HCT116 (cell line): ENCODE measurements around the gene ZNF445. TPM values are rescaled to one million over a fixed set of nuclear protein-coding genes. Genes with fewer than 3 reads are reported as not detected.
"Not testable (repeated sequence)": the region's sequence is repeated elsewhere in the genome, so short reads cannot be mapped to it uniquely, and the experiment has no call there.

Experiments
- ATAC-seq: fragments of 200-7000 bp; cut with Tn5 transposase; 2 replicates; pipeline ENCODE4 v1.9.1; 2020; ENCODE audit warnings: mild to moderate bottlenecking, moderate library complexity
- BruUV-seq: library from RNA; stranded (reverse); fragments of 400-500 nt; replicated peaks from 2 replicates; lab custom pipeline; 2021; lab: Mats Ljungman, UMichigan
- CTCF ChIA-PET: fragments of 300-600 bp; sonication (Branson Sonifier 250); formaldehyde crosslinking; loops from one replicate; lab custom pipeline; 2021; ENCODE audit warnings: antibody characterized with exemption; lab: Charles Lee
- POLR2A ChIA-PET: fragments of 300-600, 350-600 bp; sonication (Branson Sonifier 250); formaldehyde crosslinking; loops from one replicate; lab custom pipeline; 2021; ENCODE audit warnings: antibody characterized with exemption; lab: Charles Lee
- RAD21 ChIA-PET, 2 experiments: fragments of 300-600 bp; sonication (Branson Sonifier 250); formaldehyde crosslinking; loops; one replicate each; lab custom pipeline; 2023; ENCODE audit warnings: low total read pairs in 2 of 2; ENCODE audit not compliant: uncharacterized antibody in 2 of 2, unreplicated experiment in 2 of 2, low non-redundant PET in 1 of 2; lab: Charles Lee
- DNase-seq: peaks from one replicate; pipeline ENCODE4 v3.0.0-alpha.2; 2010; ENCODE audit warnings: low read depth, low spot score
- H2AFZ ChIP-seq: fragments of 200-600 bp; shearing (Covaris generic), sonication (generic); 2 replicates; pipeline ENCODE4 v1.6.1; 2017; ENCODE audit warnings: low read depth, mixed run types, mixed read lengths, antibody characterized with exemption, low read length; ENCODE audit not compliant: poor library complexity, severe bottlenecking
- H3K27ac ChIP-seq: 2 replicates; pipeline ENCODE4 v1.5.1; 2012; ENCODE audit warnings: low read depth, low read length
- H3K27me3 ChIP-seq: fragments of 200-600 bp; sonication (generic); 2 replicates; pipeline ENCODE4 v1.6.1; 2016; ENCODE audit warnings: mixed run types, low read length, mixed read lengths; ENCODE audit not compliant: insufficient read depth
- H3K36me3 ChIP-seq, 2 experiments: fragments of 200-500 bp in 1 of 2; fragments of 200-600 bp in 1 of 2; sonication (Bioruptor generic) in 1 of 2; sonication (generic) in 1 of 2; 2 replicates each; pipeline versions ENCODE4 v1.5.1 to v1.6.1; 2014 to 2016; ENCODE audit warnings: low read length in 2 of 2, inconsistent platforms in 1 of 2, mixed read lengths in 1 of 2, mixed run types in 1 of 2; ENCODE audit not compliant: insufficient read depth in 2 of 2, control insufficient read depth in 1 of 2
- H3K4me1 ChIP-seq, 2 experiments: fragments of 200-600 bp in 1 of 2; sonication (generic) in 1 of 2; 2 replicates each; pipeline versions ENCODE4 v1.5.1 to v1.6.1; 2012 to 2017; ENCODE audit warnings: low read length in 2 of 2, inconsistent platforms in 1 of 2, mild to moderate bottlenecking in 1 of 2, mixed read lengths in 1 of 2, mixed run types in 1 of 2, moderate library complexity in 1 of 2; ENCODE audit not compliant: insufficient read depth in 2 of 2, control insufficient read depth in 1 of 2
- H3K4me2 ChIP-seq: fragments of 200-600 bp; sonication (generic); 2 replicates; pipeline ENCODE4 v1.6.1; 2017; ENCODE audit warnings: mixed run types, low read length, mixed read lengths
- H3K4me3 ChIP-seq, 2 experiments: fragments of 200-600 bp in 1 of 2; sonication (generic) in 1 of 2; replicated peaks in 1 of 2; 2 replicates each; pipeline ENCODE4 v1.5.1; 2011 to 2016; ENCODE audit warnings: low read length in 2 of 2, control low read depth in 1 of 2, low read depth in 1 of 2, mild to moderate bottlenecking in 1 of 2, mixed read lengths in 1 of 2, mixed run types in 1 of 2
- H3K79me2 ChIP-seq: fragments of 200-600 bp; sonication (generic); 2 replicates; pipeline ENCODE4 v1.6.1; 2017; ENCODE audit warnings: mild to moderate bottlenecking, mixed run types, low read length, moderate library complexity, mixed read lengths; ENCODE audit not compliant: insufficient read depth
- H3K9ac ChIP-seq: fragments of 200-600 bp; sonication (generic); 2 replicates; pipeline ENCODE4 v1.6.1; 2016; ENCODE audit warnings: low read length, mixed read lengths
- H3K9me2 ChIP-seq: fragments of 200-600 bp; sonication (generic), shearing (Covaris generic); 2 replicates; pipeline ENCODE4 v1.6.1; 2017; ENCODE audit warnings: mixed run types, mild to moderate bottlenecking, moderate library complexity; ENCODE audit not compliant: insufficient read depth
- H3K9me3 ChIP-seq, 2 experiments: fragments of 200-500 bp in 1 of 2; fragments of 200-600 bp in 1 of 2; sonication (Bioruptor generic) in 1 of 2; sonication (generic) in 1 of 2; 2 replicates each; pipeline ENCODE4 v1.6.1; 2014 to 2017; ENCODE audit warnings: low read length in 2 of 2, mixed read lengths in 2 of 2, inconsistent platforms in 1 of 2, low read depth in 1 of 2, mild to moderate bottlenecking in 1 of 2, mixed run types in 1 of 2, moderate library complexity in 1 of 2; ENCODE audit not compliant: control insufficient read depth in 1 of 2, insufficient read depth in 1 of 2
- H4K20me1 ChIP-seq: fragments of 200-600 bp; sonication (generic), shearing (Covaris generic); 2 replicates; pipeline ENCODE4 v1.6.1; 2017; ENCODE audit warnings: mixed run types, mild to moderate bottlenecking, moderate library complexity; ENCODE audit not compliant: insufficient read depth
- CEBPB ChIP-seq: IDR thresholded peaks from 2 replicates; pipeline ENCODE4 v1.6.1; 2012; ENCODE audit warnings: low read depth
- FOSL1 ChIP-seq: IDR thresholded peaks from 2 replicates; pipeline ENCODE4 v1.6.1; 2012; ENCODE audit warnings: low read depth
- JUND ChIP-seq: IDR thresholded peaks from 2 replicates; pipeline ENCODE4 v1.6.1; 2012
- POLR2AphosphoS5 ChIP-seq: IDR thresholded peaks from 2 replicates; pipeline ENCODE4 v1.6.1; 2011; ENCODE audit warnings: mild to moderate bottlenecking, low read depth, low read length, moderate library complexity
- SIN3A ChIP-seq: IDR thresholded peaks from 2 replicates; pipeline ENCODE4 v1.6.1; 2012; ENCODE audit warnings: low read depth
- SP1 ChIP-seq: IDR thresholded peaks from 2 replicates; pipeline ENCODE4 v1.6.1; 2012; ENCODE audit warnings: low read depth
- intact Hi-C: fragments of 100-400 bp; cut with micrococcal nuclease; formaldehyde crosslinking; loops from 2 replicates; pipeline ENCODE4 v1.10.0; 2022
- total RNA-seq: library from RNA; stranded (reverse); gene quantifications from one replicate; pipeline ENCODE4 v1.2.1, GENCODE V29; 2021; ENCODE audit not compliant: unreplicated experiment
- TF ChIP-seq, protein P1 (sequence below): IDR thresholded peaks from 2 replicates; pipeline ENCODE4 v1.6.1; 2012; ENCODE audit warnings: low read depth

Gene ZNF445
- total RNA-seq, 1 experiment from 2014 or later = 19.9 TPM

DNA sequence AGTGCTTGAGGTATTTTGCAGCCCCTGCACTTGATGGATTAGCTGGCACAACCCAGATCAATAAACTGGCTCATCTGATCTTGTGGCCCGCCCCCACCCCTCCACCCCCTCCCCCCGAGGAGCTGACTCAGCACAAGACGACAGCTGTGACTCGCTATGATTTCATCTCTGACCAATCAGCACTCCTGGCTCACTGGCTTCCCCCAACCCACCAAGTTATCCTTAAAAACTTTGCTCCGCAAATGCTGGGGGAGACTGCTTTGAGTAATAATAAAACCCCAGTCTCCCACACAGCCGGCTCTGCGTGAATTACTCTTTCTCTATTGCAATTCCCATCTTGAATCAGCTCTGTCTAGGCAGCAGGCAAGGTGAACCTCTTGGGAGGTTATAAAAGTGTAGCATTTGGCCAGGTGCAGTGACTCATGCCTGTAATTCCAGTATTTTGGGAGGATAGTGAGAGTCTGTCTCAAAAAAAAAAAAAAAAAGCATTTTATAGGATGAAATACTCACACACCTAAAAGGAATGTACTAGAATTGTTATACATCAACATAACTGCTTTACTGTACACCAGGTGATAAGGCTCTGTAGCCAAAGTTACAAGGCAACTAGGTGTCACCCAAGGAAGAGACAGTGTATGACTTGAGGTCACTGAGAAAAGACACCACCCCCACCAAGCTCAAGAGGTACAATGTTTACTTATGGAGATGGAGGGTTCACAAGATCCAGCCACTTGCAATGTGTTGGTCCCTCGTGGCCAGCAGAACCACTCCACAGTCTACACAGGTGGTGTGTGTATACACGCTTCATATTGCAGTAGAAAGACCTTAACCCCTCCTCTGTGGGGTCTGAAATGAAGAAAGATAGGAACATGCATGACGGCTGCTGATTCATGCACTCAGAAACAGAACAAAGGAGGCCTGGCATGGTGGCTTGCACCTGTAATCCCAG, 8.6 kb downstream of the ZNF445 start:
- Histone ChIP-seq H3K27ac (peak overlapping the region; percentile 27; the same call in 1 of the 2 replicates), H3K27me3 (no peaks in the 10 kb centered on the region), H3K9ac (no peak overlapping the region; the same call in 1 of the 2 replicates), H3K9me3 (no peaks in the 10 kb centered on the region), H4K20me1 (no peaks in the 10 kb centered on the region; the same call in 1 of the 2 replicates), H3K9me2 (no peaks in the 10 kb centered on the region), H3K4me1 (peaks cover 8 to 22% of the 10 kb centered on the region in 2 experiments), H3K36me3 (peaks cover 0 to 8% of the 10 kb centered on the region in 2 experiments; a peak in 2 of 4 replicates), H3K79me2 (peaks cover 68% of the 10 kb centered on the region), H2AFZ (no peak overlapping the region), H3K4me3 (peak overlapping the region in 1 of 2 experiments; percentile 32; a peak in 2 of 4 replicates), H3K4me2 (peak overlapping the region; percentile 70)
- intact Hi-C loops = no loop called here
- peak; percentile 22 for DNase-seq
- RAD21 ChIA-PET = no interaction called here
- POLR2A ChIA-PET = no interaction called here
- no peak for TF ChIP-seq CEBPB
- peak; percentile 65 for TF ChIP-seq FOSL1
- TF ChIP-seq JUND = peak; percentile 36
- TF ChIP-seq, protein P1, sequence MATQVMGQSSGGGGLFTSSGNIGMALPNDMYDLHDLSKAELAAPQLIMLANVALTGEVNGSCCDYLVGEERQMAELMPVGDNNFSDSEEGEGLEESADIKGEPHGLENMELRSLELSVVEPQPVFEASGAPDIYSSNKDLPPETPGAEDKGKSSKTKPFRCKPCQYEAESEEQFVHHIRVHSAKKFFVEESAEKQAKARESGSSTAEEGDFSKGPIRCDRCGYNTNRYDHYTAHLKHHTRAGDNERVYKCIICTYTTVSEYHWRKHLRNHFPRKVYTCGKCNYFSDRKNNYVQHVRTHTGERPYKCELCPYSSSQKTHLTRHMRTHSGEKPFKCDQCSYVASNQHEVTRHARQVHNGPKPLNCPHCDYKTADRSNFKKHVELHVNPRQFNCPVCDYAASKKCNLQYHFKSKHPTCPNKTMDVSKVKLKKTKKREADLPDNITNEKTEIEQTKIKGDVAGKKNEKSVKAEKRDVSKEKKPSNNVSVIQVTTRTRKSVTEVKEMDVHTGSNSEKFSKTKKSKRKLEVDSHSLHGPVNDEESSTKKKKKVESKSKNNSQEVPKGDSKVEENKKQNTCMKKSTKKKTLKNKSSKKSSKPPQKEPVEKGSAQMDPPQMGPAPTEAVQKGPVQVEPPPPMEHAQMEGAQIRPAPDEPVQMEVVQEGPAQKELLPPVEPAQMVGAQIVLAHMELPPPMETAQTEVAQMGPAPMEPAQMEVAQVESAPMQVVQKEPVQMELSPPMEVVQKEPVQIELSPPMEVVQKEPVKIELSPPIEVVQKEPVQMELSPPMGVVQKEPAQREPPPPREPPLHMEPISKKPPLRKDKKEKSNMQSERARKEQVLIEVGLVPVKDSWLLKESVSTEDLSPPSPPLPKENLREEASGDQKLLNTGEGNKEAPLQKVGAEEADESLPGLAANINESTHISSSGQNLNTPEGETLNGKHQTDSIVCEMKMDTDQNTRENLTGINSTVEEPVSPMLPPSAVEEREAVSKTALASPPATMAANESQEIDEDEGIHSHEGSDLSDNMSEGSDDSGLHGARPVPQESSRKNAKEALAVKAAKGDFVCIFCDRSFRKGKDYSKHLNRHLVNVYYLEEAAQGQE = no peak
- TF ChIP-seq POLR2AphosphoS5 = no peak
- no peak for TF ChIP-seq SIN3A
- peak; percentile 39; the same call in 1 of the 2 replicates for TF ChIP-seq SP1
- no TSS peak for BruUV-seq
- peak; percentile 77 for ATAC-seq
- CTCF ChIA-PET = no interaction called here

DNA sequence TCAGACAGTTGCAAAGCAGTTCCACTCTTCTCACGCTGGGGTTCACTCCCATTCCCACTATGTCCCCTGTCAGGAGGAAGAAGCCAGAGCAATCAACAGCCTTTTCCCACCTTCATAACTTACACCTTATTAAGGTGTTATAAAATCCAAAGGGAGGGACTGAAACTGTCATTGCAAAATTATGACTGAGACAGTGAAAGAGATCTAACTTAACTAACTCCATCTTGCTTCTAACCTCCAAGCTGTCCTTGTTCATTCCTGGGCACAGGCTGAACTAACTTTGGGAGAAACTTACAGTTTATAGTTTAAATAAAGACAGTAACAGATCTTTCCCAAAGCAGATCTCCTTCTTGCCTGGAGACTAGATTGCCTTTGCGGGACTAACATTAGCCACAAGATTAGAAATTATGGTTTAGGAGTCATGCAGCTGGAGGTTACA, 9.4 kb downstream of the ZNF445 start:
- H3K9ac ChIP-seq, H4K20me1 ChIP-seq, H2AFZ ChIP-seq, intact Hi-C loops, DNase-seq, CTCF ChIA-PET, BruUV-seq, POLR2A ChIA-PET, H3K4me2 ChIP-seq, RAD21 ChIA-PET, ATAC-seq, H3K27me3 ChIP-seq, H3K4me3 ChIP-seq, H3K27ac ChIP-seq, H3K9me3 ChIP-seq, H3K9me2 ChIP-seq: not testable (repeated sequence)
- H3K79me2 ChIP-seq = peaks cover 62% of the 10 kb centered on the region
- H3K4me1 ChIP-seq = peaks cover 8 to 22% of the 10 kb centered on the region in 2 experiments
- H3K36me3 ChIP-seq = peaks cover 0 to 12% of the 10 kb centered on the region in 2 experiments; a peak in 2 of 4 replicates
